Osteoblast (primary cell): ENCODE results near the gene MED9. TPM values are rescaled to one million over a fixed set of nuclear protein-coding genes. Genes with fewer than 3 reads are reported as not detected.
A peak's percentile ranks its signal among the peaks of the same experiment; 100 is the strongest.

Source experiments
- DNase-seq: peaks from one replicate; pipeline ENCODE4 v3.0.0; 2011; ENCODE audit warnings: low spot score, mixed read lengths; ENCODE audit not compliant: insufficient read length; ENCODE audit errors: missing footprints
- H2AFZ ChIP-seq: 2 replicates; pipeline ENCODE4 v1.6.0; 2011; ENCODE audit warnings: mild to moderate bottlenecking, low read length
- H3K27ac ChIP-seq: 2 replicates; pipeline ENCODE4 v1.5.1; 2011; ENCODE audit warnings: mild to moderate bottlenecking, low read depth, low read length, moderate library complexity
- H3K27me3 ChIP-seq: 2 replicates; pipeline ENCODE4 v1.6.0; 2012; ENCODE audit warnings: mild to moderate bottlenecking, control low read depth, inconsistent platforms, low read length, moderate library complexity; ENCODE audit not compliant: insufficient read depth
- H3K36me3 ChIP-seq: 2 replicates; pipeline ENCODE4 v1.5.1; 2011; ENCODE audit warnings: mild to moderate bottlenecking, low read length, control low read depth, moderate library complexity; ENCODE audit not compliant: insufficient read depth
- H3K4me1 ChIP-seq: 2 replicates; pipeline ENCODE4 v1.5.1; 2011; ENCODE audit warnings: mild to moderate bottlenecking, low read length, control low read depth, moderate library complexity; ENCODE audit not compliant: insufficient read depth
- H3K4me2 ChIP-seq: 2 replicates; pipeline ENCODE4 v1.6.0; 2011; ENCODE audit warnings: mild to moderate bottlenecking, low read length; ENCODE audit not compliant: insufficient read depth
- H3K4me3 ChIP-seq: fragments of 200-600 bp; sonication (generic); 3 replicates; pipeline ENCODE4 v1.5.1; 2012; ENCODE audit warnings: mild to moderate bottlenecking, low read length, inconsistent platforms; ENCODE audit not compliant: insufficient read depth
- H3K79me2 ChIP-seq: 2 replicates; pipeline ENCODE4 v1.6.0; 2012; ENCODE audit warnings: mild to moderate bottlenecking, low read length, control low read depth, inconsistent platforms; ENCODE audit not compliant: insufficient read depth
- H3K9me3 ChIP-seq: 2 replicates; pipeline ENCODE4 v1.5.1; 2011; ENCODE audit warnings: low read depth, low read length, control low read depth
- H4K20me1 ChIP-seq: 2 replicates; pipeline ENCODE4 v1.6.0; 2012; ENCODE audit warnings: mild to moderate bottlenecking, low read length, control low read depth; ENCODE audit not compliant: insufficient read depth
- total RNA-seq: library from RNA; depleted of rRNA; stranded (reverse); fragments of >200 nt; gene quantifications from 2 replicates; pipeline ENCODE4 v1.2.3, GENCODE V29; 2012
- TF ChIP-seq, protein P1 (sequence below): IDR thresholded peaks from 2 replicates; pipeline ENCODE4 v1.5.1; 2011; ENCODE audit warnings: mild to moderate bottlenecking, low read depth, low read length, moderate library complexity; ENCODE audit errors: extremely low read depth

MED9 gene
- total RNA-seq, 1 donor: 17.0 TPM

DNA sequence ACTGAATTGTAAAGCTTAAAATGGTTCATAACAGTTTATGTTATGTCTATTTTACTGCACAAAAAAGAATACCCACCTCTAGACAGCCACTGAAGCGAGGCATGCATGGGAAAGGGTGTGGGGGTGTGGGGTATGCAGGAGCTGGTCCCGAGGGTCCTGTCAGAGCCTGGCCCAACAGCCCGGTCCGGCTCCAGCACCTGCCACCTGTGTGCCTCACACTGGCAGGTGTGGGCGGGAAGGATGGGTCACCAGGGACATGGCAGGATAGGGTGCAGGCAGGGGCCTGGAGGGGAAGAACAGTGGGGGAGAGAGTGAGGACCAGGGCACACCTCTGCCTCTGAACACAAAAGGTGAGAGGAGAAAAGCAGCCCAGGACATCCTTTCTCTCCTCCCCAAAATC is 42.2 kb downstream of the MED9 start:
- peak; percentile 35 for DNase-seq
- no peaks in the 10 kb centered on the region for H3K79me2 ChIP-seq
- no peaks in the 10 kb centered on the region for H4K20me1 ChIP-seq
- H3K27ac ChIP-seq: no peak overlapping the region
- H3K36me3 ChIP-seq: no peaks in the 10 kb centered on the region
- peaks cover 26% of the 10 kb centered on the region for H3K4me1 ChIP-seq
- H2AFZ ChIP-seq: no peak overlapping the region
- no peak overlapping the region for H3K4me2 ChIP-seq
- no peak overlapping the region for H3K4me3 ChIP-seq
- no peaks in the 10 kb centered on the region for H3K27me3 ChIP-seq
- no peaks in the 10 kb centered on the region for H3K9me3 ChIP-seq
- TF ChIP-seq, protein P1, sequence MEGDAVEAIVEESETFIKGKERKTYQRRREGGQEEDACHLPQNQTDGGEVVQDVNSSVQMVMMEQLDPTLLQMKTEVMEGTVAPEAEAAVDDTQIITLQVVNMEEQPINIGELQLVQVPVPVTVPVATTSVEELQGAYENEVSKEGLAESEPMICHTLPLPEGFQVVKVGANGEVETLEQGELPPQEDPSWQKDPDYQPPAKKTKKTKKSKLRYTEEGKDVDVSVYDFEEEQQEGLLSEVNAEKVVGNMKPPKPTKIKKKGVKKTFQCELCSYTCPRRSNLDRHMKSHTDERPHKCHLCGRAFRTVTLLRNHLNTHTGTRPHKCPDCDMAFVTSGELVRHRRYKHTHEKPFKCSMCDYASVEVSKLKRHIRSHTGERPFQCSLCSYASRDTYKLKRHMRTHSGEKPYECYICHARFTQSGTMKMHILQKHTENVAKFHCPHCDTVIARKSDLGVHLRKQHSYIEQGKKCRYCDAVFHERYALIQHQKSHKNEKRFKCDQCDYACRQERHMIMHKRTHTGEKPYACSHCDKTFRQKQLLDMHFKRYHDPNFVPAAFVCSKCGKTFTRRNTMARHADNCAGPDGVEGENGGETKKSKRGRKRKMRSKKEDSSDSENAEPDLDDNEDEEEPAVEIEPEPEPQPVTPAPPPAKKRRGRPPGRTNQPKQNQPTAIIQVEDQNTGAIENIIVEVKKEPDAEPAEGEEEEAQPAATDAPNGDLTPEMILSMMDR: no peak

DNA sequence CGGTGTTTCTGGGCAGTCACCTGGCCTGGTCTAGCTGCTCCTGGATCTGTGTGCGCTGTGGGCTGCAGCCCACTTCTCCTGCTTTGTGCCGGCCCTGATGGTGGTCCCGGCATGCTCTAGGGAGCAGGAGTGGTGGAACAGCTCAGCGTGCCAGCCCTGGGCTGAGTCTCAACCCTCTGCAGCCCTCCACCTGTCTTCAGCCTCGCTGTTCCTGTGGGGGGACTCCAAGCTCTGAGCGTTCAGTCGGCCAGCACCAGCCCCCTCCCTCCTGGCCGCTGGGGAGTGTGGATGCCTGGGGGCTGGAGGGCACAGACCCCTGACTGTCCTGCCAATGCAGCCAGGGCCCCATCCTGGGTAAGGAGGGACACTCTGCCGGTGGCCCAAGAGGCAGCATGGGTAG is 43.1 kb downstream of the MED9 start:
- TF ChIP-seq, protein P1: no peak
- no peak overlapping the region for H3K4me2 ChIP-seq
- H3K27me3 ChIP-seq: no peaks in the 10 kb centered on the region
- peaks cover 20% of the 10 kb centered on the region for H3K4me1 ChIP-seq
- no peaks in the 10 kb centered on the region for H3K9me3 ChIP-seq
- no peaks in the 10 kb centered on the region for H3K36me3 ChIP-seq
- H3K4me3 ChIP-seq: no peak overlapping the region
- no peak overlapping the region for H2AFZ ChIP-seq
- no peaks in the 10 kb centered on the region for H3K79me2 ChIP-seq
- no peaks in the 10 kb centered on the region for H4K20me1 ChIP-seq
- no peak overlapping the region for H3K27ac ChIP-seq
- no peak for DNase-seq

DNA sequence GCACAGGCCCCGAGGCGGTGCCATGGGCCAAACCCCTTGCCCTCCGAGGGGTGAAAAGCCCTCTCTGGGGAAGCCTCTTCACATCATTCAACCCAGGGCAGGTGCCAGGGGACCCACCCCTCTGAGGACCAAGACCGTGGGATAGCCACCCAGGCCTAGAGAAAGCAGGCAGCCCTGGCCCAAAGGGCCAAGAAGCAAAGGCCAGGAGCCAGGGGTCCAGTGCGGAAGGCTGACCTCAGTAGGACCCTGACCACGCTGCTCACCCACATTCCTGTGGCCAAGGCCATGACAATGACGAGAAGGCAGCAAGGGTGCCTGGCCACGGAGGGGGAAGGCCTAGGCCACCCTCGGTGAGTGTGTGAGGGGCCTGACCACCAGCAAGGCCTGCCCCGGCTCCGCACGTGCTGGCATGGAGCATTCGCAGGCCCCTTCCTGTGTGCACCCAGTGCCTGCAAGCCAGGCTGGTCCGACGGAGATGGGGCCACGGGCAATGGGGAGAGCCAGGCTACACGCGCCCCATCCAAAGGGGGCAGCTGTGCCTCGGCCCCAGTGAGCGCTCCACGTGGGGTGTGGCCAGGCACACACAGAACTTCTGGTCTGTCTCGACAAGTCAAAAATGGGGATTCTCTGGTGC is 43.9 kb downstream of the MED9 start:
- DNase-seq: peak; percentile 10
- H3K4me2 ChIP-seq: no peak overlapping the region
- no peak overlapping the region for H3K27ac ChIP-seq
- no peaks in the 10 kb centered on the region for H4K20me1 ChIP-seq
- no peaks in the 10 kb centered on the region for H3K36me3 ChIP-seq
- H2AFZ ChIP-seq: no peak overlapping the region
- no peaks in the 10 kb centered on the region for H3K79me2 ChIP-seq
- H3K27me3 ChIP-seq: no peaks in the 10 kb centered on the region
- H3K9me3 ChIP-seq: no peaks in the 10 kb centered on the region
- H3K4me1 ChIP-seq: peaks cover 12% of the 10 kb centered on the region
- no peak overlapping the region for H3K4me3 ChIP-seq
- TF ChIP-seq, protein P1: no peak

DNA sequence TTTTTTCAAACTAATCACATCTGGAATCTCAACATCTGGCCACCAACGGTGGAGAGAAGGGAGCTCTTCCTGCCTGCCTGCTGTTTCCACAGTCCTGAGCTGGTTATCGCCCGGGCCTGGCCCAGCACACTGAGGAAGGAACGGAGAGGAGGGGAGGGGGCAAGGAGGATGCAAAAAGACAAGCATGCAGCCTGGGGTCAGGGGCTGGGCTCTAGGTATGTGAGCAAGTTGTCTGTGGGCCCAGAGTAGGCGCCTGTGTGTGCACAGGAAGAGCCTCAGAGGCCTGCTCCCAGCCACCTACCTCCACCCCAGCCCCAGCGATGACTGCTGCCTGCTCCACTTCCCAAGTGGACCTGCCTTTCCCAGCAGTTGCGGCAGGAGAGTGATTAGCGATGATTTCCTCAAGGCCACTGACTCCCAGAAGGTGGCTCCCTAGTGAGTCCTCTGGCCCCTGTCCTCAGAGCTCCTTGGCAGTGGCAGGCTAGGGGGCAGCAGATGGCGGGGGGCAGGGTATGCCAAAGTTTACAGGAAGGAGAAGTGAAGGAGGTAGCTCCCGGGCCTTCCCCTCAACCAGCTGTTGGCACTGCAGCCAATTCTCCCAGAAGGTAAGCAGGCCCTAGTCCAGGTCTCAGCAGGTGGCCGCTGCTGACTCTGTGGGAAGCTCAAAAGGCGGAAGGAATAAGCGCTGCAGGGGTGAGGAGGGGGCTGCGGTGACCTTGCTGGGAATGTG is 46.4 kb downstream of the MED9 start:
- Histone ChIP-seq H3K4me1 (no peaks in the 10 kb centered on the region), H4K20me1 (no peaks in the 10 kb centered on the region), H3K79me2 (no peaks in the 10 kb centered on the region), H3K27ac (no peak overlapping the region), H3K27me3 (no peaks in the 10 kb centered on the region), H3K4me3 (no peak overlapping the region), H3K36me3 (no peaks in the 10 kb centered on the region), H3K9me3 (no peaks in the 10 kb centered on the region), H2AFZ (no peak overlapping the region), H3K4me2 (no peak overlapping the region)
- TF ChIP-seq, protein P1: no peak
- DNase-seq: peak; percentile 67
